HepG2 (cell line): ENCODE results near the gene OXSM. TPM values are rescaled to one million over a fixed set of nuclear protein-coding genes. Genes with fewer than 3 reads are reported as not detected.

ENCODE experiments used
- ATAC-seq: fragments of 200-7000 bp; cut with Tn5 transposase; 3 replicates; pipeline ENCODE4 v1.9.1; 2020; ENCODE audit warnings: mild to moderate bottlenecking, moderate library complexity
- BruUV-seq: library from RNA; stranded (reverse); fragments of 400-500 nt; replicated peaks from 2 replicates; lab custom pipeline; 2021; lab: Mats Ljungman, UMichigan
- CTCF ChIA-PET: fragments of 300-600 bp; formaldehyde crosslinking; extraction: SDS; loops from one replicate; lab custom pipeline; 2021; ENCODE audit warnings: low total read pairs, inconsistent platforms, low intra/inter-chr PET ratio; lab: Yijun Ruan, JAX
- POLR2A ChIA-PET: fragments of 350-600 bp; sonication (Branson Sonifier 250); formaldehyde crosslinking; loops from one replicate; lab custom pipeline; 2020; ENCODE audit warnings: antibody characterized with exemption, inconsistent platforms; lab: Yijun Ruan, JAX
- DNase-seq: peaks from one replicate; pipeline ENCODE4 v3.0.0-alpha.2; 2015; ENCODE audit warnings: low spot score
- FAIRE-seq: peaks from 3 replicates; lab custom pipeline; 2011; peaks lifted over from hg19 to GRCh38; lab: Jason Lieb, UNC
- H2AFZ ChIP-seq: one replicate; pipeline ENCODE4 v1.6.1; 2011; ENCODE audit warnings: low read length, inconsistent platforms
- H3K27ac ChIP-seq: fragments of 300-600 bp; 3 replicates; pipeline ENCODE4 v1.8.0; 2011; ENCODE audit warnings: mixed run types, mild to moderate bottlenecking, mixed read lengths, low read length, inconsistent platforms; ENCODE audit not compliant: insufficient read depth; ENCODE audit errors: extremely low read length
- H3K27me3 ChIP-seq, 2 experiments: fragments of 200-600 bp in 1 of 2; 2 replicates in 1 of 2; 3 replicates in 1 of 2; pipeline versions ENCODE4 v1.6.0 to v1.8.0; 2011; ENCODE audit warnings: low read length in 2 of 2, mild to moderate bottlenecking in 2 of 2, moderate library complexity in 2 of 2, inconsistent platforms in 1 of 2; ENCODE audit not compliant: insufficient read depth in 2 of 2, control insufficient read depth in 1 of 2
- H3K36me3 ChIP-seq, 2 experiments: fragments of 200-600 bp in 1 of 2; replicated peaks in 1 of 2; 2 replicates in 1 of 2; 3 replicates in 1 of 2; pipeline versions ENCODE4 v1.5.1 to v1.8.0; 2011; ENCODE audit warnings: low read length in 2 of 2, inconsistent platforms in 1 of 2; ENCODE audit not compliant: insufficient read depth in 2 of 2, control insufficient read depth in 1 of 2
- H3K4me1 ChIP-seq: 2 replicates; pipeline ENCODE4 v1.5.1; 2012; ENCODE audit warnings: low read length, inconsistent platforms; ENCODE audit not compliant: insufficient read depth
- H3K4me2 ChIP-seq: 2 replicates; pipeline ENCODE4 v1.6.0; 2011; ENCODE audit warnings: low read depth, low read length, inconsistent platforms
- H3K4me3 ChIP-seq, 3 experiments: fragments of 200-600 bp in 1 of 3; sonication (generic), shearing (Covaris generic) in 1 of 3; replicated peaks in 1 of 3; 2 replicates each; pipeline ENCODE4 v1.5.1; 2011 to 2016; ENCODE audit warnings: low read length in 3 of 3, inconsistent platforms in 2 of 3, low read depth in 2 of 3, mild to moderate bottlenecking in 2 of 3, control low read depth in 1 of 3, mixed read lengths in 1 of 3; ENCODE audit not compliant: insufficient read depth in 1 of 3
- H3K79me2 ChIP-seq: one replicate; pipeline ENCODE4 v1.6.1; 2011; ENCODE audit warnings: low read length, inconsistent platforms; ENCODE audit not compliant: insufficient read depth
- H3K9ac ChIP-seq: 2 replicates; pipeline ENCODE4 v1.6.0; 2011; ENCODE audit warnings: mild to moderate bottlenecking, low read depth, low read length, inconsistent platforms; ENCODE audit not compliant: insufficient read depth
- H3K9me3 ChIP-seq: 2 replicates; pipeline ENCODE4 v1.5.1; 2012; ENCODE audit warnings: mild to moderate bottlenecking, low read length
- H4K20me1 ChIP-seq: 2 replicates; pipeline ENCODE4 v1.6.0; 2011; ENCODE audit warnings: inconsistent platforms, mild to moderate bottlenecking, low read length, moderate library complexity; ENCODE audit not compliant: insufficient read depth
- ATF2 ChIP-seq: sonication (generic); formaldehyde crosslinking; IDR thresholded peaks from 2 replicates; pipeline ENCODE4 v1.4.0; 2020; ENCODE audit warnings: missing genetic modification reagents
- CBX2 ChIP-seq, 2 experiments: fragments of 200-600 bp in 1 of 2; sonication (generic); formaldehyde crosslinking in 1 of 2; IDR thresholded peaks; 2 replicates each; pipeline versions ENCODE4 v1.7.0 to v1.8.1; 2018 to 2022; ENCODE audit warnings: low read depth in 2 of 2, low read length in 1 of 2, mild to moderate bottlenecking in 1 of 2, missing genetic modification reagents in 1 of 2
- GABPA ChIP-seq, 2 experiments: IDR thresholded peaks; 2 replicates each; pipeline ENCODE4 v1.6.1; 2011 to 2016; ENCODE audit warnings: low read depth in 2 of 2, low read length in 1 of 2, missing biosample characterization in 1 of 2, missing genetic modification characterization in 1 of 2
- HDAC2 ChIP-seq: sonication (generic); formaldehyde crosslinking; IDR thresholded peaks from 2 replicates; pipeline ENCODE4 v1.4.0; 2020; ENCODE audit warnings: missing genetic modification reagents
- HES4 ChIP-seq: sonication (generic); formaldehyde crosslinking; IDR thresholded peaks from 2 replicates; pipeline ENCODE4 v1.9.0; 2021; ENCODE audit warnings: mild to moderate bottlenecking, missing genetic modification reagents, borderline replicate concordance
- HNF1B ChIP-seq: sonication (generic); formaldehyde crosslinking; IDR thresholded peaks from 2 replicates; pipeline ENCODE4 v1.5.1; 2020; ENCODE audit warnings: mild to moderate bottlenecking, moderate library complexity, missing genetic modification reagents
- LCORL ChIP-seq, 2 experiments: fragments of 450-650 bp in 1 of 2; sonication (generic) in 1 of 2; formaldehyde crosslinking in 1 of 2; IDR thresholded peaks; 2 replicates each; pipeline versions ENCODE4 v1.5.0 to v1.6.1; 2017 to 2020; ENCODE audit warnings: antibody characterized with exemption in 1 of 2, missing genetic modification reagents in 1 of 2
- MAFF ChIP-seq: IDR thresholded peaks from 2 replicates; pipeline ENCODE4 v1.6.1; 2011; ENCODE audit warnings: low read depth, low read length, improper control_type of control experiment
- MAFK ChIP-seq, 2 experiments: IDR thresholded peaks in 1 of 2; conservative IDR thresholded peaks in 1 of 2; 2 replicates each; pipeline ENCODE4 v1.6.1; 2011; ENCODE audit warnings: improper control_type of control experiment in 2 of 2, low read length in 2 of 2
- RORA ChIP-seq: sonication (generic); formaldehyde crosslinking; IDR thresholded peaks from 2 replicates; pipeline ENCODE4 v1.5.0; 2020; ENCODE audit warnings: mild to moderate bottlenecking, missing genetic modification reagents, moderate library complexity
- TARDBP ChIP-seq: sonication (generic); formaldehyde crosslinking; IDR thresholded peaks from 2 replicates; pipeline ENCODE4 v1.8.0; 2022; ENCODE audit warnings: mild to moderate bottlenecking, missing genetic modification reagents
- ZBTB7B ChIP-seq: sonication (generic); formaldehyde crosslinking; IDR thresholded peaks from 2 replicates; pipeline ENCODE4 v1.4.0; 2020; ENCODE audit warnings: missing genetic modification reagents
- ZFYVE20 ChIP-seq: sonication (generic); formaldehyde crosslinking; IDR thresholded peaks from 2 replicates; pipeline ENCODE4 v1.8.0; 2023; ENCODE audit warnings: low read depth, mild to moderate bottlenecking, moderate library complexity, missing genetic modification reagents, borderline replicate concordance
- ZNF468 ChIP-seq: sonication (generic); formaldehyde crosslinking; IDR thresholded peaks from 2 replicates; pipeline ENCODE4 v1.8.0; 2022; ENCODE audit warnings: mild to moderate bottlenecking, moderate library complexity, missing genetic modification reagents
- ZNF530 ChIP-seq: sonication (generic); formaldehyde crosslinking; IDR thresholded peaks from 2 replicates; pipeline ENCODE4 v1.5.0; 2020; ENCODE audit warnings: low read depth, mild to moderate bottlenecking, missing genetic modification reagents
- WGBS: methylation state at CpG from one replicate; pipeline ENCODE4 v1.1.6; 2017; ENCODE audit warnings: low lambda C conversion rate; 5-methylcytosine and 5-hydroxymethylcytosine counted together
- in situ Hi-C: cut with HindIII; loops from 2 replicates; pipeline ENCODE4 v1.10.0; 2017; ENCODE audit warnings: low pct_unique_long_range_greater_than_20kb; ENCODE audit not compliant: extremely low pct_ligation_motif_present
- intact Hi-C: fragments of 100-400 bp; cut with micrococcal nuclease; formaldehyde crosslinking; loops from one replicate; pipeline ENCODE4 v1.10.0; 2022; ENCODE audit not compliant: unreplicated experiment
- polyA plus RNA-seq, 8 experiments: library from polyadenylated mRNA; depleted of rRNA in 3 of 8; stranded (reverse) in 7 of 8; unstranded in 1 of 8; fragments of >200 nt; fragmentation: Illumina TruSeq in 4 of 8; extraction: Trizol in 4 of 8; gene quantifications; 2 replicates each; pipeline versions ENCODE4 v1.2.1 to v1.2.3, GENCODE V29; 2011 to 2016; ENCODE audit warnings: low read depth in 4 of 8, missing spikeins in 1 of 8, mixed read lengths in 1 of 8; ENCODE audit not compliant: insufficient read depth in 1 of 8
- total RNA-seq, 5 experiments: library from RNA; depleted of rRNA; stranded (reverse); fragments of >200 nt; fragmentation: Illumina TruSeq; extraction: Trizol; gene quantifications; 2 replicates each; pipeline ENCODE4 v1.2.3, GENCODE V29; 2016; ENCODE audit warnings: low read depth in 1 of 5

OXSM gene
- total and polyA plus RNA-seq, 2 of the 13 experiments (the other 11 are each of a cell fraction or from before 2014, with no cell fraction given): 18.2 to 34.4 TPM

- no peak for FAIRE-seq
- DNase-seq: no peak
- no TSS peak for BruUV-seq
- Histone ChIP-seq H3K9me3 (no peaks in the 10 kb centered on the region), H3K27ac (no peak overlapping the region), H3K79me2 (no peaks in the 10 kb centered on the region), H4K20me1 (no peaks in the 10 kb centered on the region), H3K36me3 (no peaks in the 10 kb centered on the region), H3K4me1 (no peaks in the 10 kb centered on the region), H3K4me2 (no peak overlapping the region), H3K4me3 (no peak overlapping the region), H3K9ac (no peak overlapping the region), H2AFZ (no peak overlapping the region), H3K27me3 (no peaks in the 10 kb centered on the region)
- intact Hi-C loops (no loop called here), in situ Hi-C loops (no loop called here)
- ChIA-PET CTCF (no interaction called here), POLR2A (no interaction called here)
- no peak for ATAC-seq
- TF ChIP-seq HES4 (CRISPR knock-in tag): no peak
- TF ChIP-seq ZBTB7B (CRISPR knock-in tag): no peak
- peak; percentile 85 for TF ChIP-seq LCORL (IDR thresholded peaks at IDR 0.05)
- TF ChIP-seq LCORL (CRISPR knock-in tag; IDR thresholded peaks at IDR 0.05): no peak
- TF ChIP-seq CBX2 (IDR thresholded peaks at IDR 0.05; ENCODE audit: low read depth, low read length): no peak
- no peak for TF ChIP-seq CBX2 (CRISPR knock-in tag; IDR thresholded peaks at IDR 0.05; ENCODE audit: low read depth)
- TF ChIP-seq TARDBP (CRISPR knock-in tag): no peak
- no peak for TF ChIP-seq RORA
These were observed 30.5 kb downstream of the OXSM start for GRCh38 chr3:25820366-25820765.

GRCh38 chr3:25820816-25821486, 31.1 kb downstream of the OXSM start:
- Histone ChIP-seq H3K4me1 (no peaks in the 10 kb centered on the region), H3K79me2 (no peaks in the 10 kb centered on the region), H3K27ac (no peak overlapping the region), H3K9ac (no peak overlapping the region), H3K4me2 (no peak overlapping the region), H3K9me3 (no peaks in the 10 kb centered on the region), H2AFZ (no peak overlapping the region), H3K36me3 (no peaks in the 10 kb centered on the region), H4K20me1 (no peaks in the 10 kb centered on the region), H3K27me3 (no peaks in the 10 kb centered on the region), H3K4me3 (no peak overlapping the region)
- BruUV-seq: no TSS peak
- in situ Hi-C loops: no loop called here
- WGBS: 28% methylated on average over 4 of the region's 4 CpGs
- ATAC-seq (no peak), FAIRE-seq (no peak), DNase-seq (no peak)
- intact Hi-C loops: no loop called here
- CTCF ChIA-PET: no interaction called here
- POLR2A ChIA-PET: no interaction called here
- no peak for TF ChIP-seq ATF2 (CRISPR knock-in tag)
- no peak for TF ChIP-seq GABPA (IDR thresholded peaks at IDR 0.05; ENCODE audit: low read depth, low read length)
- no peak for TF ChIP-seq GABPA (CRISPR knock-in tag; IDR thresholded peaks at IDR 0.05; ENCODE audit: low read depth)
- TF ChIP-seq MAFF: peak; percentile 72; the same call in 1 of the 2 replicates
- TF ChIP-seq MAFK (conservative IDR thresholded peaks at IDR 0.05 in 1 of 2, IDR thresholded peaks at IDR 0.05 in 1 of 2; ENCODE audit: low read length in 2 of 2): peak; percentile 82 to 86
- no peak for TF ChIP-seq HDAC2 (CRISPR knock-in tag)
- no peak for TF ChIP-seq ZFYVE20 (CRISPR knock-in tag)
- TF ChIP-seq ZNF530: no peak
- TF ChIP-seq HNF1B: no peak
- TF ChIP-seq ZNF468: no peak
